ENCODE results near the gene TMED8.

DNA sequence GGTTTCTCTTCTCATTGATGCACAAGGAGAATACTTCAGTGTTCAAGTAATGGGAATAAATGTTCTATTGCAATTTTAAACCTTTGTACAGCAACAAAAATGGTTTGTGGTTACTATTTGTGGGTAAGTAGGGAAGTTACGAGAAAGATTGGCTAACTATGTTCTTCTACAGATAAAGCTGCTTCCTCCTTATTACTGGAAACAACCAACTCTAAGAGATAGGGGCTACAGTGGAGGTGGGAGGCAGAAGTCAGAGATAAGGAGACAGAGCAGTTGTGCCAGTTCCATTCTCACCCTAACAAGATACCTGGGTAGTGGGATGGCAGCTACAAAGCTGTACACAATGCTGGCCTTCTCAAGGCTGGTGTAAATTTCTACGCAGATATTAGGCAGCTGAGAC, 30.3 kb upstream of the TMED8 start:
- TF ChIP-seq JUNB (CRISPR knock-in tag; IDR thresholded peaks at IDR 0.05; ENCODE audit: borderline replicate concordance) = no peak
- TF ChIP-seq ZNF549 (CRISPR knock-in tag; IDR thresholded peaks at IDR 0.05) = no peak
- no peak for TF ChIP-seq PHF21A (CRISPR knock-in tag; IDR thresholded peaks at IDR 0.05)
- TF ChIP-seq, protein P1, sequence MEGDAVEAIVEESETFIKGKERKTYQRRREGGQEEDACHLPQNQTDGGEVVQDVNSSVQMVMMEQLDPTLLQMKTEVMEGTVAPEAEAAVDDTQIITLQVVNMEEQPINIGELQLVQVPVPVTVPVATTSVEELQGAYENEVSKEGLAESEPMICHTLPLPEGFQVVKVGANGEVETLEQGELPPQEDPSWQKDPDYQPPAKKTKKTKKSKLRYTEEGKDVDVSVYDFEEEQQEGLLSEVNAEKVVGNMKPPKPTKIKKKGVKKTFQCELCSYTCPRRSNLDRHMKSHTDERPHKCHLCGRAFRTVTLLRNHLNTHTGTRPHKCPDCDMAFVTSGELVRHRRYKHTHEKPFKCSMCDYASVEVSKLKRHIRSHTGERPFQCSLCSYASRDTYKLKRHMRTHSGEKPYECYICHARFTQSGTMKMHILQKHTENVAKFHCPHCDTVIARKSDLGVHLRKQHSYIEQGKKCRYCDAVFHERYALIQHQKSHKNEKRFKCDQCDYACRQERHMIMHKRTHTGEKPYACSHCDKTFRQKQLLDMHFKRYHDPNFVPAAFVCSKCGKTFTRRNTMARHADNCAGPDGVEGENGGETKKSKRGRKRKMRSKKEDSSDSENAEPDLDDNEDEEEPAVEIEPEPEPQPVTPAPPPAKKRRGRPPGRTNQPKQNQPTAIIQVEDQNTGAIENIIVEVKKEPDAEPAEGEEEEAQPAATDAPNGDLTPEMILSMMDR (CRISPR knock-in tag; IDR thresholded peaks at IDR 0.05) = no peak
